ENCODE measurements around the gene SPI1. TPM values are rescaled to one million over a fixed set of nuclear protein-coding genes. Genes with fewer than 3 reads are reported as not detected.
A peak's percentile ranks its signal among the peaks of the same experiment; 100 is the strongest.

Gene SPI1
- total and polyA plus RNA-seq, 12 donors: 2.7 to 79.2 (median 41.8) TPM

GRCh38 chr11:47394050-47394321 is 15.6 kb upstream of the SPI1 start:
- Histone ChIP-seq H3K27me3 (no peaks in the 10 kb centered on the region), H3K36me3 (replicated peaks in 1 of 2) (no peaks in the 10 kb centered on the region), H3K9me3 (replicated peaks in 1 of 3) (no peaks in the 10 kb centered on the region), H3K27ac (peak overlapping the region; percentile 11 to 96 (median 75)), H3K4me1 (replicated peaks in 1 of 2) (no peaks in the 10 kb centered on the region), H3K4me3 (peak overlapping the region in 1 of 4 donors; percentile 34)
- no peak for TF ChIP-seq POLR2A (IDR thresholded peaks at IDR 0.05)
- no peak for TF ChIP-seq CTCF (IDR thresholded peaks at IDR 0.05)
- 77 to 92% (median 78%) methylated on average over 5 to 9 of the region's 9 CpGs for WGBS, 4 donors
- DNase-seq: no peak
- intact Hi-C loops (cut with DNase I): no loop called here

- peak in 5 of 7 donors; percentile 58 to 71 (median 65) for DNase-seq
- Histone ChIP-seq H3K4me1 (replicated peaks in 1 of 2) (no peaks in the 10 kb centered on the region), H3K27ac (peak overlapping the region; percentile 11 to 96 (median 75)), H3K9me3 (replicated peaks in 1 of 3) (no peaks in the 10 kb centered on the region), H3K36me3 (replicated peaks in 1 of 2) (no peaks in the 10 kb centered on the region), H3K27me3 (no peaks in the 10 kb centered on the region), H3K4me3 (no peak overlapping the region)
- no peak for TF ChIP-seq POLR2A (IDR thresholded peaks at IDR 0.05)
- TF ChIP-seq CTCF (IDR thresholded peaks at IDR 0.05): no peak
- intact Hi-C loops (cut with DNase I): no loop called here
- 66 to 74% (median 69%) methylated on average over 7 to 20 of the region's 20 CpGs for WGBS, 4 donors
These were observed 15.1 kb upstream of the SPI1 start for GRCh38 chr11:47393163-47394049.

GRCh38 chr11:47392546-47393162 is 14.3 kb upstream of the SPI1 start:
- DNase-seq: no peak
- Histone ChIP-seq H3K36me3 (replicated peaks in 1 of 2) (no peaks in the 10 kb centered on the region), H3K9me3 (replicated peaks in 1 of 3) (no peaks in the 10 kb centered on the region), H3K4me3 (no peak overlapping the region), H3K27ac (peak overlapping the region; percentile 46 to 96 (median 47)), H3K27me3 (no peaks in the 10 kb centered on the region), H3K4me1 (replicated peaks in 1 of 2) (no peaks in the 10 kb centered on the region)
- WGBS, 4 donors: 42 to 68% (median 66%) methylated on average over 6 to 14 of the region's 14 CpGs
- intact Hi-C loops (cut with DNase I): no loop called here
- no peak for TF ChIP-seq CTCF (IDR thresholded peaks at IDR 0.05)
- TF ChIP-seq POLR2A (IDR thresholded peaks at IDR 0.05): no peak

GRCh38 chr11:47391711-47392432 is 13.5 kb upstream of the SPI1 start:
- Histone ChIP-seq H3K36me3 (replicated peaks in 1 of 2) (no peaks in the 10 kb centered on the region), H3K4me3 (no peak overlapping the region), H3K9me3 (replicated peaks in 1 of 3) (no peaks in the 10 kb centered on the region), H3K4me1 (replicated peaks in 1 of 2) (no peaks in the 10 kb centered on the region), H3K27me3 (no peaks in the 10 kb centered on the region), H3K27ac (peak overlapping the region; percentile 13 to 96 (median 46))
- WGBS, 4 donors: 85 to 92% (median 89%) methylated on average over 10 to 16 of the region's 16 CpGs
- no peak for DNase-seq
- TF ChIP-seq CTCF (IDR thresholded peaks at IDR 0.05) (no peak), POLR2A (IDR thresholded peaks at IDR 0.05) (no peak)
- intact Hi-C loops (cut with DNase I): no loop called here
